Liver (tissue), 9 donors: ENCODE results near the gene ZNF436. TPM values are rescaled to one million over a fixed set of nuclear protein-coding genes. Genes with fewer than 3 reads are reported as not detected.
A peak's percentile ranks its signal among the peaks of the same experiment; 100 is the strongest.

Source experiments
- DNase-seq: peaks from one replicate; pipeline ENCODE4 v3.0.0-alpha.2; 2017; ENCODE audit warnings: low spot score
- H3K27ac ChIP-seq, 2 donors: one replicate each; pipeline ENCODE4 v1.7.0; 2013; ENCODE audit warnings: inconsistent platforms in 2 of 2, low read length in 2 of 2, control low read depth in 1 of 2, low read depth in 1 of 2, mild to moderate bottlenecking in 1 of 2
- H3K27me3 ChIP-seq, 4 donors: one replicate each; pipeline versions ENCODE4 v1.6.1 to v1.7.0; 2013; ENCODE audit warnings: low read length in 3 of 4, inconsistent platforms in 1 of 4, mild to moderate bottlenecking in 1 of 4, moderate library complexity in 1 of 4; ENCODE audit not compliant: control insufficient read depth in 4 of 4, insufficient read depth in 4 of 4
- H3K36me3 ChIP-seq, 4 donors: one replicate each; pipeline versions ENCODE4 v1.6.1 to v1.7.0; 2013; ENCODE audit warnings: low read length in 3 of 4, mild to moderate bottlenecking in 3 of 4, low read depth in 1 of 4, moderate library complexity in 1 of 4; ENCODE audit not compliant: control insufficient read depth in 4 of 4, insufficient read depth in 3 of 4
- H3K4me1 ChIP-seq, 4 donors: one replicate each; pipeline versions ENCODE4 v1.6.1 to v1.7.0; 2013; ENCODE audit warnings: low read length in 3 of 4, mild to moderate bottlenecking in 3 of 4, moderate library complexity in 1 of 4; ENCODE audit not compliant: control insufficient read depth in 4 of 4, insufficient read depth in 4 of 4
- H3K4me3 ChIP-seq, 3 donors: one replicate each; pipeline versions ENCODE4 v1.6.1 to v1.7.0; 2013; ENCODE audit warnings: low read length in 3 of 3, control low read depth in 1 of 3, low read depth in 1 of 3, mild to moderate bottlenecking in 1 of 3
- H3K9ac ChIP-seq, 2 donors: one replicate each; pipeline ENCODE4 v1.7.0; 2013; ENCODE audit warnings: low read length in 2 of 2, mild to moderate bottlenecking in 2 of 2, moderate library complexity in 2 of 2, control low read depth in 1 of 2, low read depth in 1 of 2
- H3K9me3 ChIP-seq, 4 donors: one replicate each; pipeline versions ENCODE4 v1.6.1 to v1.7.0; 2013; ENCODE audit warnings: low read length in 3 of 4; ENCODE audit not compliant: control insufficient read depth in 4 of 4
- EGR1 ChIP-seq, 2 donors: IDR thresholded peaks; 2 replicates each; pipeline ENCODE4 v1.6.1; 2016 to 2018; ENCODE audit warnings: antibody characterized with exemption in 2 of 2, low read depth in 2 of 2
- FOXA1 ChIP-seq: IDR thresholded peaks from 2 replicates; pipeline ENCODE4 v1.6.1; 2016; ENCODE audit warnings: antibody characterized with exemption
- FOXA2 ChIP-seq: IDR thresholded peaks from 2 replicates; pipeline ENCODE4 v1.6.1; 2016; ENCODE audit warnings: antibody characterized with exemption
- GABPA ChIP-seq, 2 donors: IDR thresholded peaks in 1 of 2; conservative IDR thresholded peaks in 1 of 2; 2 replicates each; pipeline ENCODE4 v1.6.1; 2016; ENCODE audit warnings: antibody characterized with exemption in 2 of 2, mild to moderate bottlenecking in 1 of 2, moderate library complexity in 1 of 2
- HNF4A ChIP-seq, 2 donors: conservative IDR thresholded peaks; 2 replicates each; pipeline ENCODE4 v1.6.1; 2016; ENCODE audit warnings: antibody characterized with exemption in 2 of 2, mild to moderate bottlenecking in 2 of 2
- HNF4G ChIP-seq: IDR thresholded peaks from 2 replicates; pipeline ENCODE4 v1.6.1; 2016; ENCODE audit warnings: antibody characterized with exemption
- JUND ChIP-seq, 2 donors: IDR thresholded peaks; 2 replicates each; pipeline ENCODE4 v1.6.1; 2016; ENCODE audit warnings: antibody characterized with exemption in 2 of 2
- NR2F2 ChIP-seq: IDR thresholded peaks from 2 replicates; pipeline ENCODE4 v1.6.1; 2016; ENCODE audit warnings: antibody characterized with exemption
- RAD21 ChIP-seq, 2 donors: IDR thresholded peaks; 2 replicates each; pipeline ENCODE4 v1.6.1; 2016; ENCODE audit warnings: antibody characterized with exemption in 2 of 2, mild to moderate bottlenecking in 2 of 2
- RXRA ChIP-seq, 2 donors: IDR thresholded peaks; 2 replicates each; pipeline ENCODE4 v1.6.1; 2017 to 2018; ENCODE audit warnings: antibody characterized with exemption in 2 of 2, mild to moderate bottlenecking in 1 of 2
- SP1 ChIP-seq: IDR thresholded peaks from 2 replicates; pipeline ENCODE4 v1.6.1; 2018; ENCODE audit warnings: antibody characterized with exemption, mild to moderate bottlenecking
- TAF1 ChIP-seq: conservative IDR thresholded peaks from 2 replicates; pipeline ENCODE4 v1.6.1; 2016; ENCODE audit warnings: antibody characterized with exemption, mild to moderate bottlenecking
- YY1 ChIP-seq: IDR thresholded peaks from 2 replicates; pipeline ENCODE4 v1.6.1; 2016; ENCODE audit warnings: antibody characterized with exemption, mild to moderate bottlenecking
- WGBS: extraction: QIAGEN DNeasy Blood & Tissue Kit; methylation state at CpG from one replicate; pipeline ENCODE4 v1.1.7; 2013; 5-methylcytosine and 5-hydroxymethylcytosine counted together
- polyA plus RNA-seq, 2 donors: library from polyadenylated mRNA; stranded (reverse) in 1 of 2; unstranded in 1 of 2; fragments of 200-250 nt in 1 of 2; fragments of >200 nt in 1 of 2; fragmentation: Nextera tagmentation in 1 of 2; extraction: Ambion mirVana in 1 of 2; gene quantifications; one replicate each; pipeline versions ENCODE4 v1.2.1 to v1.2.3, GENCODE V29; 2013 to 2015
- total RNA-seq, 2 donors: library from RNA; depleted of rRNA; stranded (reverse); fragments of >200 nt; gene quantifications; one replicate each; pipeline ENCODE4 v1.2.3, GENCODE V29; 2014
- TF ChIP-seq, protein P1 (sequence below): IDR thresholded peaks from 2 replicates; pipeline ENCODE4 v1.6.1; 2016; ENCODE audit warnings: antibody characterized with exemption
- TF ChIP-seq, protein P2 (sequence below): IDR thresholded peaks from 2 replicates; pipeline ENCODE4 v1.6.1; 2016; ENCODE audit warnings: antibody characterized with exemption, mild to moderate bottlenecking
- TF ChIP-seq, protein P3 (sequence below): fragments of 150-350 bp; IDR thresholded peaks from 2 replicates; pipeline ENCODE4 v1.5.1; 2017; ENCODE audit warnings: improper control_type of control experiment, low read depth, low read length; ENCODE audit not compliant: missing input control
- TF ChIP-seq, protein P4 (sequence below): IDR thresholded peaks from 2 replicates; pipeline ENCODE4 v1.6.1; 2016; ENCODE audit warnings: antibody characterized with exemption
- TF ChIP-seq, protein P5 (sequence below): IDR thresholded peaks from 2 replicates; pipeline ENCODE4 v1.6.1; 2016; ENCODE audit warnings: antibody characterized with exemption
- donor health status: healthy.
- donor health status: healthy.
- donor health status: healthy.
- donor health status: healthy.
- donor health status: healthy.

Gene ZNF436
- total and polyA plus RNA-seq, 4 donors, result 1.3 to 8.0 (median 3.7) TPM

DNA sequence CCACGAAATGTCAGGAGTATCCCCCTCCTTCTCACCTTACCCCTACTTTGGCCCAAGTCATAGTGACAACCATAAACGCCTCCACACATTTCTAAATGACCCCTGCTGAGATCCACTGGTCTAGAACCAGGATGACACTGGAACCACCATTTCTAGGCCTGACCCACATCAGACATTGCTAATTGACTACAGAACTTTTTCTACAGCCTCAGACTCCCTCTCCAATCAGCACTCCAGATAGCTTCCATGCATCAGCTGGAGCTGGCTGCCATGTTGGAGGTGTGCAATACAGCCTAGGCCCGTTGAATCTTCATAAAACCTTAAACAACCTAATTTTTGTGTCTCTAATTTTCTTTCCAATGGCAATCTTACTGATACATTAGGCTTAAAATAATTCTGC, 36.3 kb upstream of the ZNF436 start (continued):
- TF ChIP-seq RXRA (IDR thresholded peaks at IDR 0.05) (no peak), EGR1 (IDR thresholded peaks at IDR 0.05; ENCODE audit: low read depth in 2 of 2) (no peak), SP1 (no peak), RAD21 (IDR thresholded peaks at IDR 0.05) (no peak)
- TF ChIP-seq, protein P1, sequence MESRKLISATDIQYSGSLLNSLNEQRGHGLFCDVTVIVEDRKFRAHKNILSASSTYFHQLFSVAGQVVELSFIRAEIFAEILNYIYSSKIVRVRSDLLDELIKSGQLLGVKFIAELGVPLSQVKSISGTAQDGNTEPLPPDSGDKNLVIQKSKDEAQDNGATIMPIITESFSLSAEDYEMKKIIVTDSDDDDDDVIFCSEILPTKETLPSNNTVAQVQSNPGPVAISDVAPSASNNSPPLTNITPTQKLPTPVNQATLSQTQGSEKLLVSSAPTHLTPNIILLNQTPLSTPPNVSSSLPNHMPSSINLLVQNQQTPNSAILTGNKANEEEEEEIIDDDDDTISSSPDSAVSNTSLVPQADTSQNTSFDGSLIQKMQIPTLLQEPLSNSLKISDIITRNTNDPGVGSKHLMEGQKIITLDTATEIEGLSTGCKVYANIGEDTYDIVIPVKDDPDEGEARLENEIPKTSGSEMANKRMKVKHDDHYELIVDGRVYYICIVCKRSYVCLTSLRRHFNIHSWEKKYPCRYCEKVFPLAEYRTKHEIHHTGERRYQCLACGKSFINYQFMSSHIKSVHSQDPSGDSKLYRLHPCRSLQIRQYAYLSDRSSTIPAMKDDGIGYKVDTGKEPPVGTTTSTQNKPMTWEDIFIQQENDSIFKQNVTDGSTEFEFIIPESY, result no peak

DNA sequence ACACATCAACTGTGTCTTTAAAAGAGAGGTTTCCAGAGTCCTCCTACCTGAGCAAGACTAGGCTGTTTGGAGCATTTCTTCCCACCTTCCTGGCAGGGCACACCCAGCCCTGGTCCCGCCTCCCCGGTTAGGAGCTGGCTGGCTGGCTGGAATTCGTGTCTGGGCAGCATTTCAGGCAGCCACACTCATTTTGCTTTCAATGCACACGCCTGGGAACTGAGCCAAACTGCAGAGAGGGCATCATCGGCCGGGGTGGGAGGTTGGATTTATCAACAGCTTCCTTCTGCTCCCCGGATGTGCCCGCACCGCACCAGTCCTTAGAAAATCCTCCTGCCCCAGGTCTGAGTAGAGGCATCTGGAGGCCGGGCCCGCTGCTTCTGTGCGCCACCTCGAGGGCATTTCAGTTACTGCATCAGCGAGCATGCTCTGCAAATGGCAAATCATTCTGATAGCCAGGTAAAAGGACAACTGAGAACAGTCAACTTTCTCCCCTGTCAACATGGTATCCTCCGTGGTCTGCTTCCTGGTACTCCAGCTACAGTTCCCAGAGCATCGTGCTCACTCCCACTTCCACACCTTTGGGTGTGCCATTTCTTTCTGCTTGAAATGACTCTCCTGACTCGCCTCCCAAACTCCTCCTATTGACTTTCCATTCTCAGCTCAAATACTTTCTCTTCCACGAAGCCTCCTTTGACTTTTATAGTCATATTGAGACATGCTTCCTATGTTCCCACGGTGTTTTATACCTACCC, 34.3 kb upstream of the ZNF436 start:
- DNase-seq, result peak; percentile 91
- Histone ChIP-seq H3K9ac (no peak overlapping the region), H3K27ac (peak overlapping the region; percentile 2 to 36), H3K9me3 (no peaks in the 10 kb centered on the region), H3K27me3 (no peaks in the 10 kb centered on the region), H3K36me3 (peaks cover 3 to 47% (median 17%) of the 10 kb centered on the region in 4 donors), H3K4me3 (no peak overlapping the region), H3K4me1 (peaks cover 7 to 10% (median 8%) of the 10 kb centered on the region in 4 donors)
- WGBS, result 14% methylated on average over 19 of the region's 19 CpGs
- TF ChIP-seq YY1 (peak; percentile 57), SP1 (peak; percentile 52), RAD21 (IDR thresholded peaks at IDR 0.05) (peak; percentile 91 to 94), FOXA2 (peak; percentile 3), GABPA (IDR thresholded peaks at IDR 0.05 in 1 of 2, conservative IDR thresholded peaks at IDR 0.05 in 1 of 2) (peak; percentile 47 to 85), RXRA (IDR thresholded peaks at IDR 0.05) (peak; percentile 43 to 53), NR2F2 (no peak), HNF4G (no peak), HNF4A (conservative IDR thresholded peaks at IDR 0.05) (peak; percentile 29 to 42), JUND (IDR thresholded peaks at IDR 0.05) (no peak), FOXA1 (peak; percentile 27), EGR1 (IDR thresholded peaks at IDR 0.05; ENCODE audit: low read depth in 2 of 2) (peak in 1 of 2 donors; percentile 27), TAF1 (no peak)
- TF ChIP-seq, protein P2, sequence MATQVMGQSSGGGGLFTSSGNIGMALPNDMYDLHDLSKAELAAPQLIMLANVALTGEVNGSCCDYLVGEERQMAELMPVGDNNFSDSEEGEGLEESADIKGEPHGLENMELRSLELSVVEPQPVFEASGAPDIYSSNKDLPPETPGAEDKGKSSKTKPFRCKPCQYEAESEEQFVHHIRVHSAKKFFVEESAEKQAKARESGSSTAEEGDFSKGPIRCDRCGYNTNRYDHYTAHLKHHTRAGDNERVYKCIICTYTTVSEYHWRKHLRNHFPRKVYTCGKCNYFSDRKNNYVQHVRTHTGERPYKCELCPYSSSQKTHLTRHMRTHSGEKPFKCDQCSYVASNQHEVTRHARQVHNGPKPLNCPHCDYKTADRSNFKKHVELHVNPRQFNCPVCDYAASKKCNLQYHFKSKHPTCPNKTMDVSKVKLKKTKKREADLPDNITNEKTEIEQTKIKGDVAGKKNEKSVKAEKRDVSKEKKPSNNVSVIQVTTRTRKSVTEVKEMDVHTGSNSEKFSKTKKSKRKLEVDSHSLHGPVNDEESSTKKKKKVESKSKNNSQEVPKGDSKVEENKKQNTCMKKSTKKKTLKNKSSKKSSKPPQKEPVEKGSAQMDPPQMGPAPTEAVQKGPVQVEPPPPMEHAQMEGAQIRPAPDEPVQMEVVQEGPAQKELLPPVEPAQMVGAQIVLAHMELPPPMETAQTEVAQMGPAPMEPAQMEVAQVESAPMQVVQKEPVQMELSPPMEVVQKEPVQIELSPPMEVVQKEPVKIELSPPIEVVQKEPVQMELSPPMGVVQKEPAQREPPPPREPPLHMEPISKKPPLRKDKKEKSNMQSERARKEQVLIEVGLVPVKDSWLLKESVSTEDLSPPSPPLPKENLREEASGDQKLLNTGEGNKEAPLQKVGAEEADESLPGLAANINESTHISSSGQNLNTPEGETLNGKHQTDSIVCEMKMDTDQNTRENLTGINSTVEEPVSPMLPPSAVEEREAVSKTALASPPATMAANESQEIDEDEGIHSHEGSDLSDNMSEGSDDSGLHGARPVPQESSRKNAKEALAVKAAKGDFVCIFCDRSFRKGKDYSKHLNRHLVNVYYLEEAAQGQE, result peak; percentile 35
- TF ChIP-seq, protein P1, result no peak
- TF ChIP-seq, protein P3, sequence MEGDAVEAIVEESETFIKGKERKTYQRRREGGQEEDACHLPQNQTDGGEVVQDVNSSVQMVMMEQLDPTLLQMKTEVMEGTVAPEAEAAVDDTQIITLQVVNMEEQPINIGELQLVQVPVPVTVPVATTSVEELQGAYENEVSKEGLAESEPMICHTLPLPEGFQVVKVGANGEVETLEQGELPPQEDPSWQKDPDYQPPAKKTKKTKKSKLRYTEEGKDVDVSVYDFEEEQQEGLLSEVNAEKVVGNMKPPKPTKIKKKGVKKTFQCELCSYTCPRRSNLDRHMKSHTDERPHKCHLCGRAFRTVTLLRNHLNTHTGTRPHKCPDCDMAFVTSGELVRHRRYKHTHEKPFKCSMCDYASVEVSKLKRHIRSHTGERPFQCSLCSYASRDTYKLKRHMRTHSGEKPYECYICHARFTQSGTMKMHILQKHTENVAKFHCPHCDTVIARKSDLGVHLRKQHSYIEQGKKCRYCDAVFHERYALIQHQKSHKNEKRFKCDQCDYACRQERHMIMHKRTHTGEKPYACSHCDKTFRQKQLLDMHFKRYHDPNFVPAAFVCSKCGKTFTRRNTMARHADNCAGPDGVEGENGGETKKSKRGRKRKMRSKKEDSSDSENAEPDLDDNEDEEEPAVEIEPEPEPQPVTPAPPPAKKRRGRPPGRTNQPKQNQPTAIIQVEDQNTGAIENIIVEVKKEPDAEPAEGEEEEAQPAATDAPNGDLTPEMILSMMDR, result peak; percentile 95
- TF ChIP-seq, protein P4, sequence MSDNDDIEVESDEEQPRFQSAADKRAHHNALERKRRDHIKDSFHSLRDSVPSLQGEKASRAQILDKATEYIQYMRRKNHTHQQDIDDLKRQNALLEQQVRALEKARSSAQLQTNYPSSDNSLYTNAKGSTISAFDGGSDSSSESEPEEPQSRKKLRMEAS, result peak; percentile 36
- TF ChIP-seq, protein P5, sequence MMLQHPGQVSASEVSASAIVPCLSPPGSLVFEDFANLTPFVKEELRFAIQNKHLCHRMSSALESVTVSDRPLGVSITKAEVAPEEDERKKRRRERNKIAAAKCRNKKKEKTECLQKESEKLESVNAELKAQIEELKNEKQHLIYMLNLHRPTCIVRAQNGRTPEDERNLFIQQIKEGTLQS, result peak; percentile 41
